ENCODE measurements around the gene TBC1D23. TPM values are rescaled to one million over a fixed set of nuclear protein-coding genes. Genes with fewer than 3 reads are reported as not detected.

The TBC1D23 gene
- polyA plus RNA-seq, 3 donors: 10.2 to 22.7 (median 12.2) TPM

DNA sequence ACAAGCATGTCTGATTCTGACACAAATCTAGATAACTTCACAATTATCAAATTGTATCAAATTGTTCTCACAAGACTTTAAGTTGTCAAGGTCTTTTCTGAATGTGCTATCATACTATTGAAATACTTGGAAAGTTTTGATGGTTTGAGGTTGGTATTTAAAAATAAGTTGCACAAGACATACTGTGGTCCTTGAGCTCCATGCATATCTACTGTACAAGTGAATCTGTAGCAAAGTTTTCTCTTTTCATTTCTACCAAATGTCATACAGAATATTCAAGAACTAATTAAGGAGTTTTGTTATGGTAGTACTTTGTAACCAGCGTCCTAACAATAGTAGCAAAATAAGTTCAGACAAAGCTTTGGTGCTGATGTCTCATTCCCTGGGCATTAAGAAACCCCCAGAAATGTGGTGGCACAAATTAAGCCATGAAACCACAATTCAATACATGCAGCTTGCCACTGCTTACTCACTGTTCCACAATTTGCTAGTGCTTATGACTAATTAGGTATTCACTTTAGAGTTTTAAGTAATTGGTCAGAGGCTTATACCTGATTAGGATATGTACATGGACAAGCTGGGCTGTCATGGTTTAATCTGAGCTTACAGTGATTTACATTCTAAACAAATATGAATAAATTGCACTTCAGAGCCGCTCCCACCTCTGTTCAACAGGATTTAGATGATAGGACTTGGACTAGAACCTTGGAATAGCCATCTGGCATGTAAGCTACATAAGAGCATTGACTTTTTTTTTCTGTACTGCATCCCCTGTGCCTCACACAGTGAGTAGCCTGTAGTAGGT lies 8.8 kb downstream of the TBC1D23 start:
- Histone ChIP-seq H2AFZ (ENCODE audit: insufficient read depth, low read depth, low read length, poor library complexity, severe bottlenecking) (no peak overlapping the region), H3K9me3 (replicated peaks in 1 of 2; ENCODE audit: control insufficient read depth in 1 of 2, insufficient read depth in 1 of 2, low read length in 2 of 2) (no peaks in the 10 kb centered on the region), H3K79me2 (ENCODE audit: insufficient read depth, low read length) (peaks cover 90% of the 10 kb centered on the region), H3K27ac (ENCODE audit: low read depth in 1 of 2, low read length in 2 of 2) (no peak overlapping the region), H3K4me2 (replicated peaks; ENCODE audit: extremely low read depth, low read length, poor library complexity, severe bottlenecking) (no peak overlapping the region), H3K36me3 (replicated peaks in 1 of 2; ENCODE audit: control insufficient read depth in 1 of 2, insufficient read depth in 2 of 2, low read length in 2 of 2) (peaks cover 0 to 5% of the 10 kb centered on the region in 2 donors), H3K4me1 (ENCODE audit: control insufficient read depth in 1 of 2, insufficient read depth in 2 of 2, low read length in 2 of 2) (no peaks in the 10 kb centered on the region), H4K20me1 (ENCODE audit: insufficient read depth, low read length) (peaks cover 92% of the 10 kb centered on the region), H3K9ac (ENCODE audit: insufficient read depth, low read length, poor library complexity, severe bottlenecking) (no peak overlapping the region), H3K27me3 (ENCODE audit: control insufficient read depth in 2 of 2, insufficient read depth in 2 of 2, low read length in 2 of 2) (no peaks in the 10 kb centered on the region), H3K4me3 (replicated peaks in 1 of 3; ENCODE audit: low read depth in 2 of 3, low read length in 3 of 3) (no peak overlapping the region)
- TF ChIP-seq CTCF (IDR thresholded peaks at IDR 0.05): no peak
- Mint-ChIP-seq H3K9me3 (no peaks in the 10 kb centered on the region), H3K36me3 (peaks cover 2 to 3% of the 10 kb centered on the region in 2 donors), H3K27ac (no peak overlapping the region), H3K4me3 (no peak overlapping the region), H3K27me3 (ENCODE audit: low read depth in 3 of 3) (no peaks in the 10 kb centered on the region), H3K4me1 (peaks cover 28% of the 10 kb centered on the region)
- intact Hi-C loops (cut with micrococcal nuclease): loop anchor here in 1 of 2 donors (10.0 kb wide), 2 partner anchors 195 to 435 kb away; no protein-coding TSS in a partner anchor
- DNase-seq: peak in 2 of 3 donors; percentile 3 to 30
- WGBS (ENCODE audit: insufficient coverage): 100% methylated on average over 2 of the region's 2 CpGs

- no peak for TF ChIP-seq CTCF (IDR thresholded peaks at IDR 0.05)
- Mint-ChIP-seq H3K27me3 (ENCODE audit: low read depth in 3 of 3) (no peaks in the 10 kb centered on the region), H3K4me1 (peaks cover 23% of the 10 kb centered on the region), H3K36me3 (peaks cover 2 to 3% of the 10 kb centered on the region in 2 donors), H3K27ac (no peak overlapping the region), H3K4me3 (no peak overlapping the region), H3K9me3 (no peaks in the 10 kb centered on the region)
- Histone ChIP-seq H3K79me2 (ENCODE audit: insufficient read depth, low read length) (peaks cover 90% of the 10 kb centered on the region), H3K9ac (ENCODE audit: insufficient read depth, low read length, poor library complexity, severe bottlenecking) (no peak overlapping the region), H3K27ac (ENCODE audit: low read depth in 1 of 2, low read length in 2 of 2) (no peak overlapping the region), H3K9me3 (replicated peaks in 1 of 2; ENCODE audit: control insufficient read depth in 1 of 2, insufficient read depth in 1 of 2, low read length in 2 of 2) (no peaks in the 10 kb centered on the region), H3K4me3 (replicated peaks in 1 of 3; ENCODE audit: low read depth in 2 of 3, low read length in 3 of 3) (no peak overlapping the region), H3K4me1 (ENCODE audit: control insufficient read depth in 1 of 2, insufficient read depth in 2 of 2, low read length in 2 of 2) (no peaks in the 10 kb centered on the region), H2AFZ (ENCODE audit: insufficient read depth, low read depth, low read length, poor library complexity, severe bottlenecking) (no peak overlapping the region), H4K20me1 (ENCODE audit: insufficient read depth, low read length) (peaks cover 92% of the 10 kb centered on the region), H3K36me3 (replicated peaks in 1 of 2; ENCODE audit: control insufficient read depth in 1 of 2, insufficient read depth in 2 of 2, low read length in 2 of 2) (peaks cover 0 to 5% of the 10 kb centered on the region in 2 donors), H3K4me2 (replicated peaks; ENCODE audit: extremely low read depth, low read length, poor library complexity, severe bottlenecking) (no peak overlapping the region), H3K27me3 (ENCODE audit: control insufficient read depth in 2 of 2, insufficient read depth in 2 of 2, low read length in 2 of 2) (no peaks in the 10 kb centered on the region)
- no peak for DNase-seq
- intact Hi-C loops (cut with micrococcal nuclease): no loop called here
- 90% methylated on average over 2 of the region's 2 CpGs for WGBS (ENCODE audit: insufficient coverage)
These were observed 9.4 kb downstream of the TBC1D23 start for GRCh38 chr3:100270215-100270583.

All from CD14-positive monocyte (primary cell).